ENCODE measurements around the gene PROX1.

- TF ChIP-seq POLR2AphosphoS5 (IDR thresholded peaks at IDR 0.05; ENCODE audit: low read depth, low read length) (no peak), CTCF (IDR thresholded peaks at IDR 0.05; ENCODE audit: control extremely low read depth in 1 of 3, insufficient read depth in 1 of 3, low read depth in 1 of 3, low read length in 3 of 3) (no peak)
Observed at GRCh38 chr1:214021321-214021720, 33.5 kb downstream of the PROX1 start.
